Epithelial cell of esophagus (primary cell): ENCODE results near the gene ZNF831.

Source experiments
- DNase-seq: peaks from one replicate; pipeline ENCODE4 v3.0.0; 2010; ENCODE audit warnings: low read depth
- H3K4me3 ChIP-seq: 2 replicates; pipeline ENCODE4 v1.5.1; 2011; ENCODE audit warnings: mild to moderate bottlenecking, low read length, control low read depth
- TF ChIP-seq, protein P1 (sequence below): IDR thresholded peaks from 2 replicates; pipeline ENCODE4 v1.5.1; 2011; ENCODE audit warnings: low read depth, mild to moderate bottlenecking, low read length, control low read depth, inconsistent platforms; ENCODE audit not compliant: insufficient read depth; ENCODE audit errors: missing control alignments

The ZNF831 gene

GRCh38 chr20:59273739-59274357 lies 110.2 kb downstream of the ZNF831 start:
- TF ChIP-seq, protein P1, sequence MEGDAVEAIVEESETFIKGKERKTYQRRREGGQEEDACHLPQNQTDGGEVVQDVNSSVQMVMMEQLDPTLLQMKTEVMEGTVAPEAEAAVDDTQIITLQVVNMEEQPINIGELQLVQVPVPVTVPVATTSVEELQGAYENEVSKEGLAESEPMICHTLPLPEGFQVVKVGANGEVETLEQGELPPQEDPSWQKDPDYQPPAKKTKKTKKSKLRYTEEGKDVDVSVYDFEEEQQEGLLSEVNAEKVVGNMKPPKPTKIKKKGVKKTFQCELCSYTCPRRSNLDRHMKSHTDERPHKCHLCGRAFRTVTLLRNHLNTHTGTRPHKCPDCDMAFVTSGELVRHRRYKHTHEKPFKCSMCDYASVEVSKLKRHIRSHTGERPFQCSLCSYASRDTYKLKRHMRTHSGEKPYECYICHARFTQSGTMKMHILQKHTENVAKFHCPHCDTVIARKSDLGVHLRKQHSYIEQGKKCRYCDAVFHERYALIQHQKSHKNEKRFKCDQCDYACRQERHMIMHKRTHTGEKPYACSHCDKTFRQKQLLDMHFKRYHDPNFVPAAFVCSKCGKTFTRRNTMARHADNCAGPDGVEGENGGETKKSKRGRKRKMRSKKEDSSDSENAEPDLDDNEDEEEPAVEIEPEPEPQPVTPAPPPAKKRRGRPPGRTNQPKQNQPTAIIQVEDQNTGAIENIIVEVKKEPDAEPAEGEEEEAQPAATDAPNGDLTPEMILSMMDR, result no peak
- H3K4me3 ChIP-seq, result no peak overlapping the region
- no peak for DNase-seq

GRCh38 chr20:59276938-59277337 lies 113.3 kb downstream of the ZNF831 start:
- TF ChIP-seq, protein P1, result no peak
- no peak overlapping the region for H3K4me3 ChIP-seq
- DNase-seq, result no peak

DNA sequence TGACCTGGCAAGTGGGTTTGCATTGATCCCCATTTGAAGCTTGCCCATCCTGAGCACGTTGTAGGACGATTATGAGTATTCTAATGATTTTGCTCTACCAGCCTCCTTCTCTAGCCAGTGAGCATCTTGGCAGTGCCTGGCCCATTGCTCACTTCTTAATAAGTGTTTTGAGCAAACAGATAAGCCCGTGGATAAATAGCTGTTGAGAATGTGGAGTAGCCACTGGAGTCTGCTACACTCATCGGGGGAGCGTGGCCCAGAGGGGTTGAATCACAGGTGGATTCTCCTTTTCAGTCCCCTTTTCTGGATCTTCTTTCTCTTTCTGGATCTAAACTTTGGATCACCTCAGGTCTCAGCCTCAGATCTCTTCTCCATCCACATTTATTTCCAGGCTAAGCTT lies 120.8 kb downstream of the ZNF831 start:
- H3K4me3 ChIP-seq, result no peak overlapping the region
- no peak for DNase-seq
- TF ChIP-seq, protein P1, result no peak

- DNase-seq, result no peak
- TF ChIP-seq, protein P1, result no peak
- no peak overlapping the region for H3K4me3 ChIP-seq
These were observed 126.4 kb downstream of the ZNF831 start for GRCh38 chr20:59289994-59290393.

DNA sequence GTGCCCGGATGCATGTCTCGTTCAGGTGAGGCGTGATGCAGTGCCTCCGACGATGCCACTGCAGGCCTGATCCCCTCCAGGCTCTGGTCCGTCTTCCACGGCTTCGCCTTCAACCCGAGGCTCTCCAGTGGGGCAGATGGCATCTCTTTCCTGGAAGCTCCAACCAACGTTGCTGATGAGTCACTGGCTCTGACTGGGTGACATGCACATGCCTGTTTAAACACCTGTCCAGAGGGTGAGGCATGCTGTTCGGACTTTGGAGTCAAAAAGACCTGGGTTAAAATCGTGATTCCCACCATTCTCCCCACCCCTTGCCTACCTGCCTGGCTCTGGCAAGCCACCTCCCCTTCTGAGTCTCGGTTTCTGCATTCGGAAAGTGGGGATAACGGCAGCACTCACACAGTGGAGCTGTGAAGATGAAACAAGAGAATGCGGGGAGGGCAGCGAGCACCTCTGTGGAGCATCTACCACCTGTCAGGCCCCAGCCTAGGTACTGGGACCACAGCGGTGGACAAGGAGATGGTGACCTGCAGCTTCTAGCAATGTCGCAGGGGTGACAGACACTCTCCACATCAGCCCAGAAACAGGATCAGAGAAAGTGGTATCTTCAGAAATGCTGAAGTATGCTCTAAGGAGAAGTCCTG lies 128.2 kb downstream of the ZNF831 start:
- H3K4me3 ChIP-seq, result no peak overlapping the region
- TF ChIP-seq, protein P1, result no peak
- DNase-seq, result peak; percentile 6

DNA sequence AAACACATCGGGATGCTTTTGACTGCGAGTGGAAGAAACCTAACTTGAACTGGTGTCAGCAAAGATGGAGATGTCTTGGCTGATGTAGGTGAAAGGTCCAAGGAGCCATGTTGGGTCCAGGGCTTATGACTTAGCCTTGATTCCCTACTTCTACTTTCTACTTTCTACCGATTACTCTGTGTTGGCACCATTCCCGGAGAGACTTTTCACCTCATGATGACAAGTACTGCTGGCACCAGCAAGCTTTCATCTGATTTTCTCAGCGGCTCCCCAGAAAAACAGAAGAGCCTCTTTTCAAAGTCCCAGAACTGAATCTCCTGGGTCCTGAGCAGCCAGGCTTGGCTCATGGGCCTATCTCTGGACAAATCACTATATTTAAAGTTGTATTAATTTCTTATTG lies 131.9 kb downstream of the ZNF831 start:
- H3K4me3 ChIP-seq, result no peak overlapping the region
- no peak for DNase-seq
- TF ChIP-seq, protein P1, result no peak

- no peak overlapping the region for H3K4me3 ChIP-seq
- TF ChIP-seq, protein P1, result no peak
- DNase-seq, result no peak
These were observed 134.1 kb downstream of the ZNF831 start for GRCh38 chr20:59297686-59298085.
